HepG2 (cell line): ENCODE measurements around the gene MPC1. TPM values are rescaled to one million over a fixed set of nuclear protein-coding genes. Genes with fewer than 3 reads are reported as not detected.

Source experiments
- ATF1 ChIP-seq: IDR thresholded peaks from 2 replicates; pipeline ENCODE4 v1.6.1; 2016; ENCODE audit warnings: mild to moderate bottlenecking, control low read depth
- DPF2 ChIP-seq: sonication (generic); formaldehyde crosslinking; IDR thresholded peaks from 2 replicates; pipeline ENCODE4 v1.4.0; 2020; ENCODE audit warnings: mild to moderate bottlenecking, low read depth, missing genetic modification reagents, borderline replicate concordance
- GPBP1L1 ChIP-seq: sonication (generic); formaldehyde crosslinking; IDR thresholded peaks from 2 replicates; pipeline ENCODE4 v1.5.0; 2020; ENCODE audit warnings: mild to moderate bottlenecking, missing genetic modification reagents
- ISL2 ChIP-seq: sonication (generic); formaldehyde crosslinking; IDR thresholded peaks from 2 replicates; pipeline ENCODE4 v1.5.0; 2020; ENCODE audit warnings: missing genetic modification reagents
- KDM4B ChIP-seq: sonication (generic); formaldehyde crosslinking; IDR thresholded peaks from 2 replicates; pipeline ENCODE4 v1.4.0; 2020; ENCODE audit warnings: missing genetic modification reagents
- MTA3 ChIP-seq: sonication (generic); formaldehyde crosslinking; IDR thresholded peaks from 2 replicates; pipeline ENCODE4 v1.4.0; 2020; ENCODE audit warnings: missing genetic modification reagents
- MTF2 ChIP-seq: sonication (generic); formaldehyde crosslinking; IDR thresholded peaks from 2 replicates; pipeline ENCODE4 v1.5.0; 2020; ENCODE audit warnings: missing genetic modification reagents, borderline replicate concordance
- MXD1 ChIP-seq: sonication (generic); formaldehyde crosslinking; IDR thresholded peaks from 2 replicates; pipeline ENCODE4 v1.4.0; 2020; ENCODE audit warnings: mild to moderate bottlenecking, missing genetic modification reagents
- MYC ChIP-seq: sonication (generic); formaldehyde crosslinking; IDR thresholded peaks from 2 replicates; pipeline ENCODE4 v1.9.0; 2021; ENCODE audit warnings: missing genetic modification reagents, borderline replicate concordance
- NCOR1 ChIP-seq: fragments of 200-600 bp; sonication (generic); IDR thresholded peaks from 2 replicates; pipeline ENCODE4 v1.7.0; 2017; ENCODE audit warnings: antibody characterized with exemption, low read length, borderline replicate concordance
- PLSCR1 ChIP-seq: sonication (generic); formaldehyde crosslinking; IDR thresholded peaks from 2 replicates; pipeline ENCODE4 v1.5.0; 2020; ENCODE audit warnings: missing genetic modification reagents, mild to moderate bottlenecking, borderline replicate concordance
- PTBP1 ChIP-seq: fragments of 200-400 bp; formaldehyde crosslinking; IDR thresholded peaks from 2 replicates; pipeline ENCODE4 v1.6.1; 2018; ENCODE audit warnings: low read length, low read depth; ENCODE audit not compliant: poor library complexity, severe bottlenecking
- SNRNP70 ChIP-seq: fragments of 200-400 bp; formaldehyde crosslinking; IDR thresholded peaks from 2 replicates; pipeline ENCODE4 v1.6.1; 2017; ENCODE audit warnings: mild to moderate bottlenecking, low read depth, low read length, moderate library complexity
- SOX6 ChIP-seq, 2 experiments: fragments of 450-650 bp in 1 of 2; sonication (generic) in 1 of 2; formaldehyde crosslinking in 1 of 2; IDR thresholded peaks; 2 replicates each; pipeline versions ENCODE4 v1.4.0 to v1.6.1; 2017 to 2020; ENCODE audit warnings: antibody characterized with exemption in 1 of 2, mild to moderate bottlenecking in 1 of 2, missing genetic modification reagents in 1 of 2
- ZFAT ChIP-seq: sonication (generic); formaldehyde crosslinking; conservative IDR thresholded peaks from 2 replicates; pipeline ENCODE4 v1.8.1; 2023; ENCODE audit warnings: missing genetic modification reagents, inconsistent platforms
- ZFP91 ChIP-seq: sonication (generic); formaldehyde crosslinking; IDR thresholded peaks from 2 replicates; pipeline ENCODE4 v1.9.0; 2022; ENCODE audit warnings: missing genetic modification reagents, mild to moderate bottlenecking, borderline replicate concordance
- ZNF12 ChIP-seq: sonication (generic); formaldehyde crosslinking; IDR thresholded peaks from 2 replicates; pipeline ENCODE4 v1.5.0; 2020; ENCODE audit warnings: missing genetic modification reagents
- ZNF431 ChIP-seq: sonication (generic); formaldehyde crosslinking; IDR thresholded peaks from 2 replicates; pipeline ENCODE4 v1.9.0; 2022; ENCODE audit warnings: missing genetic modification reagents, low read depth, mild to moderate bottlenecking, borderline replicate concordance
- ZNF451 ChIP-seq: sonication (generic); formaldehyde crosslinking; IDR thresholded peaks from 2 replicates; pipeline ENCODE4 v1.5.0; 2020; ENCODE audit warnings: mild to moderate bottlenecking, missing genetic modification reagents
- ZNF678 ChIP-seq: sonication (generic); formaldehyde crosslinking; IDR thresholded peaks from 2 replicates; pipeline ENCODE4 v1.4.0; 2020; ENCODE audit warnings: mild to moderate bottlenecking, missing genetic modification reagents
- ZNF687 ChIP-seq: sonication (generic); formaldehyde crosslinking; IDR thresholded peaks from 2 replicates; pipeline ENCODE4 v1.5.1; 2020; ENCODE audit warnings: mild to moderate bottlenecking, missing genetic modification reagents, moderate library complexity
- ZNF75D ChIP-seq: sonication (generic); formaldehyde crosslinking; IDR thresholded peaks from 2 replicates; pipeline ENCODE4 v1.8.1; 2023; ENCODE audit warnings: missing genetic modification reagents, mild to moderate bottlenecking, borderline replicate concordance
- ZNF83 ChIP-seq: sonication (generic); formaldehyde crosslinking; IDR thresholded peaks from 2 replicates; pipeline ENCODE4 v1.4.0; 2020; ENCODE audit warnings: missing genetic modification reagents, mild to moderate bottlenecking, borderline replicate concordance
- polyA plus RNA-seq, 8 experiments: library from polyadenylated mRNA; depleted of rRNA in 3 of 8; stranded (reverse) in 7 of 8; unstranded in 1 of 8; fragments of >200 nt; fragmentation: Illumina TruSeq in 4 of 8; extraction: Trizol in 4 of 8; gene quantifications; 2 replicates each; pipeline versions ENCODE4 v1.2.1 to v1.2.3, GENCODE V29; 2011 to 2016; ENCODE audit warnings: low read depth in 4 of 8, missing spikeins in 1 of 8, mixed read lengths in 1 of 8; ENCODE audit not compliant: insufficient read depth in 1 of 8
- total RNA-seq, 5 experiments: library from RNA; depleted of rRNA; stranded (reverse); fragments of >200 nt; fragmentation: Illumina TruSeq; extraction: Trizol; gene quantifications; 2 replicates each; pipeline ENCODE4 v1.2.3, GENCODE V29; 2016; ENCODE audit warnings: low read depth in 1 of 5

The MPC1 gene
- total and polyA plus RNA-seq, 2 of the 13 experiments (the other 11 are each of a cell fraction or from before 2014, with no cell fraction given) = 189 to 214 TPM

DNA sequence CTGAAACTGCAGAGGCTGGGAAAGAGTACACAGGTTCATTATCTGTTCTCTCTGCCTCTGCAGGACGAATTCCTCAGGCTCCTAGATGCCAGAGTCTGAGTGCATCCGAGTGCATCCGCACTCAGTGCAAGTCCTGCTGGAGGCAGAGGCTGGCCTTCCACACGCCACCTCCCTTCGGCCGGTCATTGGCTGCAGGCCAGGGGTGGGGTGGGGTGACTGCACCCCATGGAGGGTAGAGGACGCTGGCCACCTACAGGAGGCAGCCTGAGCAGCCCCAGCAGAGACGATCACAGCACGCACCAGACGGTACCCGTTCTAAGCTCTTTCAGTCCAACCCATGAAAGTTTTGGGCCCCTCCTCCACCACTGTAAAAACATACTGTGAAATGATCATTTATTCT, 52.1 kb downstream of the MPC1 start (continued):
- TF ChIP-seq ZNF687 (peak; percentile 92), ZFAT (CRISPR knock-in tag) (no peak), GPBP1L1 (CRISPR knock-in tag) (no peak), ZFP91 (CRISPR knock-in tag) (peak; percentile 70; the same call in 1 of the 2 replicates), ZNF678 (CRISPR knock-in tag) (no peak), SOX6 (IDR thresholded peaks at IDR 0.05) (no peak), SOX6 (CRISPR knock-in tag; IDR thresholded peaks at IDR 0.05) (peak; percentile 74), ZNF451 (CRISPR knock-in tag) (no peak), MYC (CRISPR knock-in tag) (peak; percentile 60; the same call in 1 of the 2 replicates), PLSCR1 (no peak), ISL2 (0 out of 2 replicates have a peak, but pooled peaks have one; percentile 46), PTBP1 (no peak), NCOR1 (no peak; the same call in 1 of the 2 replicates), MXD1 (CRISPR knock-in tag) (no peak), ZNF83 (CRISPR knock-in tag) (no peak), ZNF75D (CRISPR knock-in tag) (no peak), ZNF431 (CRISPR knock-in tag) (no peak), DPF2 (CRISPR knock-in tag) (no peak), SNRNP70 (no peak), ATF1 (no peak), KDM4B (CRISPR knock-in tag) (no peak), MTF2 (no peak), ZNF12 (no peak), MTA3 (CRISPR knock-in tag) (no peak)
